DOHH2 (cell line): ENCODE data around the gene SCN5A.

ENCODE experiments used
- H3F3A ChIP-seq: fragments of 200-600 bp; sonication (generic), shearing (Covaris generic); 2 replicates; pipeline ENCODE4 v1.6.0; 2016; ENCODE audit warnings: antibody characterized with exemption, mild to moderate bottlenecking; ENCODE audit not compliant: control insufficient read depth, insufficient read depth
- H3K27ac ChIP-seq: fragments of 200-600 bp; sonication (generic); 2 replicates; pipeline ENCODE4 v1.5.1; 2014; ENCODE audit warnings: low read depth, mild to moderate bottlenecking, low read length, moderate library complexity
- H3K27me3 ChIP-seq: fragments of 200-600 bp; sonication (generic); 2 replicates; pipeline ENCODE4 v1.6.1; 2014; ENCODE audit warnings: mild to moderate bottlenecking, low read length, mixed read lengths; ENCODE audit not compliant: control insufficient read depth
- H3K36me3 ChIP-seq: fragments of 200-600 bp; sonication (generic); 2 replicates; pipeline ENCODE4 v1.6.1; 2014; ENCODE audit warnings: mild to moderate bottlenecking, low read length, moderate library complexity, mixed read lengths; ENCODE audit not compliant: control insufficient read depth
- H3K4me1 ChIP-seq: fragments of 200-600 bp; sonication (generic); 2 replicates; pipeline ENCODE4 v1.6.1; 2014; ENCODE audit warnings: mild to moderate bottlenecking, low read length, mixed read lengths; ENCODE audit not compliant: control insufficient read depth
- H3K4me2 ChIP-seq: fragments of 200-600 bp; sonication (generic); 2 replicates; pipeline ENCODE4 v1.6.0; 2014; ENCODE audit warnings: mild to moderate bottlenecking, low read length, moderate library complexity
- H3K4me3 ChIP-seq: fragments of 200-600 bp; sonication (generic); 2 replicates; pipeline ENCODE4 v1.5.1; 2014; ENCODE audit warnings: mild to moderate bottlenecking, low read length, mixed read lengths
- H3K79me2 ChIP-seq: fragments of 200-600 bp; sonication (generic); 2 replicates; pipeline ENCODE4 v1.6.1; 2014; ENCODE audit warnings: mild to moderate bottlenecking, low read length, mixed read lengths; ENCODE audit not compliant: control insufficient read depth
- H3K9me2 ChIP-seq: fragments of 200-600 bp; sonication (generic); replicated peaks from 2 replicates; pipeline ENCODE4 v1.6.1; 2014; ENCODE audit warnings: mild to moderate bottlenecking, low read length, mixed read lengths; ENCODE audit not compliant: control insufficient read depth
- H3K9me3 ChIP-seq: fragments of 200-600 bp; sonication (generic); 2 replicates; pipeline ENCODE4 v1.6.1; 2014; ENCODE audit warnings: antibody characterized with exemption, low read length, mixed read lengths; ENCODE audit not compliant: control insufficient read depth, insufficient read depth
- H4K20me1 ChIP-seq: fragments of 200-600 bp; sonication (generic); 2 replicates; pipeline ENCODE4 v1.6.0; 2014; ENCODE audit warnings: low read depth, mild to moderate bottlenecking, antibody characterized with exemption, low read length, moderate library complexity; ENCODE audit not compliant: control insufficient read depth, insufficient read depth
- EZH2phosphoT487 ChIP-seq: fragments of 200-600 bp; sonication (generic); IDR thresholded peaks from 2 replicates; pipeline ENCODE4 v1.6.1; 2017; ENCODE audit warnings: borderline replicate concordance, mild to moderate bottlenecking, antibody characterized with exemption, low read length, moderate library complexity, mixed read lengths
- TF ChIP-seq, protein P1 (sequence below): fragments of 200-600 bp; sonication (generic); IDR thresholded peaks from one replicate; pipeline ENCODE4 v1.5.1; 2014; ENCODE audit warnings: antibody characterized with exemption, mild to moderate bottlenecking, low read depth, low read length; ENCODE audit not compliant: poor library complexity, severe bottlenecking

SCN5A gene

DNA sequence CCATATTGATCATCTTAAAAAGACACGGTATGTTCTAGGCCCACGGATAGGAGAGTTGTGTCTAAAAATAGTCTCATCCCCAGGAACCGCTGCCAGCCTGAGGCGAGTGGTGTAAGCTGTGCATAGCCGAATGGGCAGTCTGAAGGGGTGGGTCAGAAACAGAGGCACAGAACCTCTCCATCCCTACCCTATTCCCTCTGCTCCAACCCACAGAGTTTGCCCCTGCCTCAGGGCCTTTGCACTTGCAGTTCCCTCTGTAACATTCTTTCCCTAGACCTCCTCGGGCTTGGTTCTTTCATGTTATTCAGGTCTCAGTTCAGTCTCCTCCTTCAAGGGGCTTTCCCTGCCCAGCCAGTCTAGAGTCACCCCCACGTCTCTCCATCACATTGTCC, 4.8 kb downstream of the SCN5A start:
- Histone ChIP-seq H3K27me3 (peaks cover 8% of the 10 kb centered on the region), H3K9me2 (no peaks in the 10 kb centered on the region), H3K27ac (no peak overlapping the region), H3K9me3 (no peaks in the 10 kb centered on the region), H3K79me2 (no peaks in the 10 kb centered on the region), H3K4me3 (no peak overlapping the region), H3F3A (no peaks in the 10 kb centered on the region), H4K20me1 (no peaks in the 10 kb centered on the region), H3K4me2 (no peak overlapping the region), H3K4me1 (no peaks in the 10 kb centered on the region), H3K36me3 (no peaks in the 10 kb centered on the region)
- TF ChIP-seq EZH2phosphoT487, result no peak
- TF ChIP-seq, protein P1, sequence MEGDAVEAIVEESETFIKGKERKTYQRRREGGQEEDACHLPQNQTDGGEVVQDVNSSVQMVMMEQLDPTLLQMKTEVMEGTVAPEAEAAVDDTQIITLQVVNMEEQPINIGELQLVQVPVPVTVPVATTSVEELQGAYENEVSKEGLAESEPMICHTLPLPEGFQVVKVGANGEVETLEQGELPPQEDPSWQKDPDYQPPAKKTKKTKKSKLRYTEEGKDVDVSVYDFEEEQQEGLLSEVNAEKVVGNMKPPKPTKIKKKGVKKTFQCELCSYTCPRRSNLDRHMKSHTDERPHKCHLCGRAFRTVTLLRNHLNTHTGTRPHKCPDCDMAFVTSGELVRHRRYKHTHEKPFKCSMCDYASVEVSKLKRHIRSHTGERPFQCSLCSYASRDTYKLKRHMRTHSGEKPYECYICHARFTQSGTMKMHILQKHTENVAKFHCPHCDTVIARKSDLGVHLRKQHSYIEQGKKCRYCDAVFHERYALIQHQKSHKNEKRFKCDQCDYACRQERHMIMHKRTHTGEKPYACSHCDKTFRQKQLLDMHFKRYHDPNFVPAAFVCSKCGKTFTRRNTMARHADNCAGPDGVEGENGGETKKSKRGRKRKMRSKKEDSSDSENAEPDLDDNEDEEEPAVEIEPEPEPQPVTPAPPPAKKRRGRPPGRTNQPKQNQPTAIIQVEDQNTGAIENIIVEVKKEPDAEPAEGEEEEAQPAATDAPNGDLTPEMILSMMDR, result no peak

DNA sequence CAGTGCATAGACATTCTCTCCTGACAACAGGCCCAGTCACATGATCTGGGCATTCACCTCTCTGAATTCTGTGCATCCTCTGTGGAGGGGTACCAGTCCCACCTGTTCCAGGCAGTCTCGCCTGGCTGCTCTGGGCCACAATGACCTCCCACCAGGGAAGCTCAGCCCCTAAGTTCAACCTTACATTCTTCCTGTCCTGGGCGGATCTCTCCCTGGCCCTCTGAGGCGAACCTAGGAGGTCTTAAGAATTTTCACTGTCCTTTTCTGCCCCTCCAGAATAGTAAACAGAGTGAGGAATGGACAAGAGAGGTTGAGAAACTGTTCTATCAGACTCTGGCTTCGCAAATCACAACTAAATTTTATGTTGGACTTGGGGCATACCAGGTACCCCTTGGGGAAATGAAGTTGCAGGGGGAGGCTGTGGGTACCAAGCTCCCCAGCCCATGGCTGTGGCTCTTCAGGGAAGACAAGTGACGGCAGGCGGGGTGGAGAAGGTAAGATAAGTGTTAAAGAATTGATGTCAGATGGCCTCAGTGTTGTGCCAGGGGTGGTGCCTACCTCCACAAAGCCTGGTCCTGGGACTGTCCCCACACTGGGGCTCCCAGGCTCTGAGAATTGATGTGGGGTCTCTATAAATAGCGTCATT, 5.3 kb downstream of the SCN5A start:
- Histone ChIP-seq H3K9me3 (no peaks in the 10 kb centered on the region), H4K20me1 (no peaks in the 10 kb centered on the region), H3K27ac (no peak overlapping the region), H3K4me2 (no peak overlapping the region), H3K4me3 (no peak overlapping the region), H3K79me2 (no peaks in the 10 kb centered on the region), H3K36me3 (no peaks in the 10 kb centered on the region), H3K27me3 (peaks cover 7% of the 10 kb centered on the region), H3K9me2 (no peaks in the 10 kb centered on the region), H3K4me1 (no peaks in the 10 kb centered on the region), H3F3A (no peaks in the 10 kb centered on the region)
- TF ChIP-seq EZH2phosphoT487, result no peak
- TF ChIP-seq, protein P1, result no peak

DNA sequence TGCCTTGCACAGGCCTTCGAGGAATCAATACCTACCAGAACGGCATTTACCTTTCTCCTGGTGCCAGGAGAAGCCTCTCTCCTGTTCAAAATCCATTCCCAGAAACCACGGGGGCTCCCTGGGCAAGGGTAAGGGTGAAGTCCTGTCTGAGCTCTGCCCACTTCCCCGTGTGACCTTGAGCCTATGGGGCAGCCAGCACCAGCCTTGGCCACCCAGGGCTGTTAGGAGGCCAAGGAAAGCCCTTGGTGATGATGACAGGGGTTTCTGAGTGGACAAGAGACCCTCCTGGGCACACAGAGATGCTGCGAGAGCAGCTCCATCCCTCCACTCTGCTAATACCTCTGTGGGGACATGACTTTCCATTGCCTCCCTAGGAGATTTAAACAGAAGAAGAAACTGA, 5.9 kb downstream of the SCN5A start:
- Histone ChIP-seq H3K9me3 (no peaks in the 10 kb centered on the region), H4K20me1 (no peaks in the 10 kb centered on the region), H3K9me2 (no peaks in the 10 kb centered on the region), H3F3A (no peaks in the 10 kb centered on the region), H3K27ac (no peak overlapping the region), H3K36me3 (no peaks in the 10 kb centered on the region), H3K4me3 (no peak overlapping the region), H3K4me2 (no peak overlapping the region), H3K27me3 (peaks cover 2% of the 10 kb centered on the region; the same call in 1 of the 2 replicates), H3K4me1 (no peaks in the 10 kb centered on the region), H3K79me2 (no peaks in the 10 kb centered on the region)
- no peak for TF ChIP-seq EZH2phosphoT487
- TF ChIP-seq, protein P1, result no peak
